GM19395 (cell line): ENCODE measurements around the gene PSIP1.
"Not testable (repeated sequence)": the region's sequence is repeated elsewhere in the genome, so short reads cannot be mapped to it uniquely, and the experiment has no call there.

Source experiments
- ATAC-seq: cut with Tn5 transposase; IDR thresholded peaks from one replicate; pipeline ENCODE4 v1.9.1; 2021; ENCODE audit warnings: mild to moderate bottlenecking, moderate library complexity; ENCODE audit not compliant: unreplicated experiment

The PSIP1 gene

GRCh38 chr9:15505921-15506320 lies 4.8 kb downstream of the PSIP1 start:
- ATAC-seq: no peak

- ATAC-seq: no peak
Observed at GRCh38 chr9:15501803-15502202, 9.0 kb downstream of the PSIP1 start.

DNA sequence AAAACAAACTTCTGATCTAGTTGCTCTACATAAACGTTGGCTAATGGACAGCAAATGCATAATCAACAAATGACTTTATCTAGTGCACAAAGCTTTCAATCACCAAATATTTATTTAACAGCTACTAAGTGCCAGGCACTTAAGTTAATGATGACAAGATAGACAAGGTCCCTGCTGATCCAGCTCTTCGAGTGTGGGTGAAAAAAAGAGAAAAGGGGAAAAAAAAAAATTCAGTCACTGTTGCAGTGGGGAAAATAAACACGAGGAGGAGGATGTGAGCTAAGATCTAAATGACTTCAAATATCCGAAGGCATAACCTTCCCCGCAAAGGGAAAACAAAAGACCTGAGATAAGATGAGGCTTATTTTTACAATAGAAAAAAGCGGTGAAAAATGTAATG lies 9.6 kb downstream of the PSIP1 start:
- ATAC-seq: no peak

- no peak for ATAC-seq
Observed at GRCh38 chr9:15499139-15499538, 11.6 kb downstream of the PSIP1 start.

- no peak for ATAC-seq
Observed at GRCh38 chr9:15498246-15498995, 12.3 kb downstream of the PSIP1 start.

DNA sequence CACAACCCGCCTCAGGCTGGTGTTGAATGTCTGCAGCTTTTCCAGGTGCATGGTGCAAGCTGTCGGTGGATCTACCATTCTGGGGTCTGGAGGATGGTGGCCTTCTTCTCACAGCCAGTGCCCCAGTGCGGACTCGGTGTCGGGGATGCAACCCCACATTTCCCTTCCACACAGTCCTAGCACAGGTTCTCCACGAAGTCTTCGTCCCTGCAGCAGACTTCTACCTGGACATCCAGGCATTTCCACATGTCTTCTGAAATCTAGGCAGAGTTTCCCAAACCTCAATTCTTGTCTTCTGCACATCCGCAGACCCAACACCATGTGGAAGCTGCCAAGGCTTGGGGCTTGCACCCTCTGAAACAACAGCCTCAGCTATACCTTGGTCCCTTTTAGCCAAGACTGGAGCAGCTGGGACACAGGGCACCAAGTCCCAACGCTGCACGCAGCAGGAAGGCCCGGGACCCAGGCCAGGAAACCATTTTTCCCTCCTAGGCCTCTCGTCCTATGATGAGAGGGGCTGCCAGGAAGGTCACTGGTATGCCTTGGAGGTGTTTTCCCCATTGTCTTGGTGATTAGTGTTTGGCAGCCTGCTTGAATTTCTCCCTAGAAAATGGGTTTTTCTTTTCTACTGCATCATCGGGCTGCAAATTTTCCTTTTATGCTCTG lies 18.2 kb downstream of the PSIP1 start:
- ATAC-seq: no peak

- ATAC-seq: no peak
Observed at GRCh38 chr9:15491950-15492349, 18.8 kb downstream of the PSIP1 start.

DNA sequence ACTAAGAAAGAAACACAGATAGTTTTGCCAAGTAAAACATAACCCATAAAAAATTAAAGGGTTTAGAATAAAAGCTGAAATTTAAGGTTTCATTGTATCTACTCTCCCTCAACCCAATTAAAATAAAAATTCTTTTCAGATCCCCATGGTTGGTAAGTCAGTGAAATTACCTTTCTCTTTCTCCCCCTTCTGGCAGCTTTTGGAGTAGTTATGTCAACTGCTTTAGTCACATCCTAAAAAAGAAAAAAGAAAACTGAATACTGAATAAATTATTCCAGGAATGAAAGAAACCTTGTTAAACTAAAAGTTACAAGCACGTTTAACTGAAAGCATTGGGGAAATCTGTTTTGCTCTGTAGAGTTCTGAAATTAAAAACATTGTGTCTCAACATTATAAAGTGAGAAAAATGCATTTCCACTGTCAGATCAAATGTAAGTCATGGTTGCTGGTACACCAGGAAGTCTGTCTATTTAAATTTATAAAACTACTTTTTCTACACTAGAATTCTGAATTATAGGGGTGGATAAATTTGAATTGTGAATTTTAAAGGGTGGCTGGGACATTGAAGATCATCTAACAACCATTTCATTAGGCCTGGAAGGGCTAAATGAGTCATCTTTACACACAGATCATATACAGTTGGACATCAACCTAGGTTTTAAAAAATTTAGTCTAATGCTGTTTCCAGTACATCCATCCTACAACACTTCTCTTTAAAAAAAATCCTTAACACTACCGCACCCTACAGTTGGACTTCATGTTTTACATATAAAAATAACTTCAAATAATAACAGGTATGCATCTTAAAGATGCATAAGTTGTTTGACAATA lies 24.7 kb downstream of the PSIP1 start:
- no peak for ATAC-seq

DNA sequence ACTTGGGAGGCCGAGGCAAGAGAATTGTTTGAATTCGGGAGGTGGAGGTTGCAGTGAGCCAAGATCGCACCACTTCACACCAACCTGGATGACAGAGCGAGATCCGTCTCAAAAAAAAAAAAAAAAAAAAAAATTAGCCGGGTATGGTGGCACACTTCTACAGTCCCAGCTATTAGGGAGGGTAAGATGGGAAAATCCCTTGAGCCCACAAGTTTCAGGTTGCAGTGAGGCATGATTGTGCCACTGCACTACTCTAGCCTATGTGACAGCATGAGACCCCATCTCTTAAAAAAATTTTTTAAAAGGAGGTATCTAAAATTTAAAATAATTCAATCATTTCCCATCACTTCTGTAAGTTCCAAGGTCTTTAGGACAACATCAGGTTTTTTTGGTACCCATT lies 26.0 kb downstream of the PSIP1 start:
- no peak for ATAC-seq

GRCh38 chr9:15482146-15482545 lies 28.6 kb downstream of the PSIP1 start:
- ATAC-seq: no peak

DNA sequence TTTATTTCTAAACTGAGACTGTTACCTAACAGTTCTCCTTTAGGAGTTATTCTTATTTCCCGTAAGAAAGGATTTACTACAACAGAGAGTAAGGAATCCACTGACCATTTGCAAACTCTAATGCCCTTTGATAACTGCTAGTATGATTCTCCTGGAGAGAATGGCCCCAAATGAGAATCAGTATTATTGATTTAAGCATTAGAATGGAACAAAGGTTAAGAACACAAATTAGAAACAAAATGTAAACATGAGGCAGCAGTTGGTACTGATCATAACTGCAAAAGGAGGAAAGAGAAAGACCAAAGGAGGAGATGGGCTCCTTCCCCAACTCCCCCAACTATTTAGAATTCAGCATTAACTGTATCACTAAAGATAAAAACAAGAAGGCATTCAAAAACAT lies 30.7 kb downstream of the PSIP1 start:
- ATAC-seq: no peak

- peak; percentile 47 for ATAC-seq
Observed at GRCh38 chr9:15475923-15476536, 34.7 kb downstream of the PSIP1 start.

- no peak for ATAC-seq
Observed at GRCh38 chr9:15469862-15470261, 40.9 kb downstream of the PSIP1 start.

GRCh38 chr9:15469406-15469805 lies 41.4 kb downstream of the PSIP1 start:
- ATAC-seq: no peak

GRCh38 chr9:15468145-15468544 lies 42.6 kb downstream of the PSIP1 start:
- no peak for ATAC-seq

DNA sequence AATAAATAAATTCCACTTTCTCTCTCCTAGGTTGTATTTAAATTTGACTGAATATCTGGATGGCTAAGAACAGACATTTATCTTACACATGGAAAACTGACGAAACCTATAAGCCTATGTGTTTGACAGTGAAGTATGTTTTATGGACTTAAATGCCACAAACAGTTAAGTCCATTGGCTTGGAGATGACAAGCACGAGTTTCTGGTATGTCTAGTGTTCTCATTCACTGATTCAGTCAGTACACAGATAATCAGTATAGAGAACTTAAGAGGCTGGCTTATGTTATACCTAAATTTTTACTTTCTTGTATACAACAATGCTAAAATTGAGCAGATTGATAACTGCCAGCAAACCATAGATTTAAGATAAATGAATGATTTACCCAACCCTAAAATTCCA lies 49.2 kb downstream of the PSIP1 start:
- ATAC-seq: no peak

DNA sequence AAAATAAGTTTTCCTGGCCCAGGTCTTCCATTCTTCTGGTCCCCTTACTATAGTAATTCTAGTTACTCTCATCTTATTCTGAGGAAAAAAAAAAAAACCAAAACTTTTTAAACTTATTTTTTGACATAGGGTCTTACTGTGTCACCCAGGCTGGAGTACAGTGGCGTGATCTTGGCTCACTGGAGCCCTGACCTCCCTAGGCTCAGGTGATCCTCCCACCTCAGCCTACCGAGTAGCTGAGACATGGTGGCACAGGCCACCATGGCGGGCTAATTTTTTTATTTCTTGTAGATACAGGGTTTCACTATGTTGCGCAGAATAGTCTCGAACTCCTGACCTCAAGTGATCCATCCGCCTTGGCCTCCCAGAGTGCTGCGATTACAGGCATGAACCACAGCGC lies 49.7 kb downstream of the PSIP1 start:
- ATAC-seq: no peak

- no peak for ATAC-seq
Observed at GRCh38 chr9:15453956-15454355, 56.8 kb downstream of the PSIP1 start.

DNA sequence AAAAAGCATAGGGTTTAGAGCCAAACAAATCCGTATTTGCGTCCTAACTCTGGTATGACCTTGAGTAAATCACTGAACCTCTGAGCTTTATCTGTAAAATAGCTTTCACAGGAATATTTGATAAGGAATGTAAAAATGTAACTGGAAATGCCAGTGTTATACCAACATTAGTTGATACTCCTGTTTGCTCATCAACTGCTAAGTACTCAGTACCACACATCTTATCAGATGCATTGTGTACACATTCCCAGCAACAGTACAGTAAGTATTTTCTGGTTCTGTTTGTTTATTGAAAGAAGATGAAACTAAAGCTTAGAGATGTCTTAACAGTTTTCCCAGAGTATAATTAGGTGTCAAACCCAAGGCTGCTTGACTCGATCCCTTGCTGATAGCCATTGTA lies 66.6 kb downstream of the PSIP1 start:
- no peak for ATAC-seq

- ATAC-seq: not testable (repeated sequence)
Observed at GRCh38 chr9:15442264-15442663, 68.5 kb downstream of the PSIP1 start.

DNA sequence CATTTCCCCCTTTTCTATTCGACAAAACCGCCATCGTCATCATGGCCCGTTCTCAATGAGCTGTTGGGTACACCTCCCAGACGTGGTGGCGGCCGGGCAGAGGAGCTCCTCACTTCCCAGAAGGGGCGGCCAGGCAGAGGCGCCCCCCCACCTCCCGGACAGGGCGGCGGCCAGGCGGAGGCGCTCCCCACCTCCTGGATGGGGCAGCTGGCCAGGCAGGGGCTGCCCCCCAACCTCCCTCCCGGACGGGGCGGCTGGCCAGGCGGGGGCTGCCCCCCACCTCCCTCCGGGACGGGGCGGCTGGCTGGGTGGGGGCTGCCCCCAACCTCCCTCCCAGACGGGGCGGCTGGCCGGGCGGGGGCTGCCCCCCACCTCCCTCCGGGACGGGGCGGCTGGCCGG lies 68.9 kb downstream of the PSIP1 start:
- not testable (repeated sequence) for ATAC-seq
